Right lobe of liver (tissue), 4 donors: ENCODE results near the gene GAST.

Experiments
- CTCF ChIP-seq, 4 donors: fragments of 200-600 bp in 3 of 4; fragments of 450-650 bp in 1 of 4; IDR thresholded peaks; one replicate each; pipeline versions ENCODE4 v1.5.1 to v1.8.0; 2016 to 2022; ENCODE audit warnings: antibody characterized with exemption in 4 of 4, mild to moderate bottlenecking in 2 of 4
- POLR2A ChIP-seq: fragments of 450-650 bp; IDR thresholded peaks from one replicate; pipeline ENCODE4 v1.6.1; 2017; ENCODE audit warnings: antibody characterized with exemption, mild to moderate bottlenecking
- donor health status: DM: no; HTN: no; CAD: no.
- donor health status: DM: no; HTN: no; CAD: no.
- donor health status: DM: no; HTN: yes; CAD: no.

GRCh38 chr17:41740506-41740905, 28.4 kb downstream of the GAST start:
- TF ChIP-seq CTCF (IDR thresholded peaks at IDR 0.05): no peak
- no peak for TF ChIP-seq POLR2A
